Upper lobe of right lung (tissue), 1 donor: ENCODE measurements around the gene FBXO24. TPM values are rescaled to one million over a fixed set of nuclear protein-coding genes. Genes with fewer than 3 reads are reported as not detected.

Experiments
- ATAC-seq: fragments of 200-7000 bp; cut with Tn5 transposase; one replicate; pipeline ENCODE4 v1.9.1; 2020; ENCODE audit warnings: mild to moderate bottlenecking, moderate library complexity
- DNase-seq: peaks from one replicate; pipeline ENCODE4 v3.0.0-alpha.2; 2020
- H3K27ac ChIP-seq: fragments of 200-600 bp; one replicate; pipeline ENCODE4 v1.8.0; 2022
- H3K27me3 ChIP-seq: fragments of 200-600 bp; one replicate; pipeline ENCODE4 v1.8.0; 2022; ENCODE audit warnings: mild to moderate bottlenecking
- H3K36me3 ChIP-seq: fragments of 200-600 bp; one replicate; pipeline ENCODE4 v1.8.0; 2022
- H3K4me1 ChIP-seq: fragments of 200-600 bp; one replicate; pipeline ENCODE4 v1.8.0; 2022
- H3K4me3 ChIP-seq: fragments of 200-600 bp; one replicate; pipeline ENCODE4 v1.8.0; 2022; ENCODE audit warnings: mild to moderate bottlenecking
- H3K9me3 ChIP-seq: fragments of 200-600 bp; one replicate; pipeline ENCODE4 v1.8.0; 2022
- intact Hi-C: fragments of 100-400 bp; cut with DNase I; formaldehyde crosslinking; loops from one replicate; pipeline ENCODE4 v1.11.0; 2022
- total RNA-seq: library from RNA; stranded (reverse); fragmentation: NEBNext Ultra II Directional; extraction: Animal tissue kit (Norgen Biotek cat#: 25700); gene quantifications from one replicate; pipeline ENCODE4 v1.2.1, GENCODE V29; 2021
- TF ChIP-seq, protein P1 (sequence below): fragments of 200-600 bp; IDR thresholded peaks from one replicate; pipeline ENCODE4 v1.8.0; 2022; ENCODE audit warnings: antibody characterized with exemption
- donor health status: DM: no; HTN: yes; CAD: no; lungs with severe emphysema.

The FBXO24 gene
- total RNA-seq, 1 donor from 2014 or later, result 1.4 TPM

DNA sequence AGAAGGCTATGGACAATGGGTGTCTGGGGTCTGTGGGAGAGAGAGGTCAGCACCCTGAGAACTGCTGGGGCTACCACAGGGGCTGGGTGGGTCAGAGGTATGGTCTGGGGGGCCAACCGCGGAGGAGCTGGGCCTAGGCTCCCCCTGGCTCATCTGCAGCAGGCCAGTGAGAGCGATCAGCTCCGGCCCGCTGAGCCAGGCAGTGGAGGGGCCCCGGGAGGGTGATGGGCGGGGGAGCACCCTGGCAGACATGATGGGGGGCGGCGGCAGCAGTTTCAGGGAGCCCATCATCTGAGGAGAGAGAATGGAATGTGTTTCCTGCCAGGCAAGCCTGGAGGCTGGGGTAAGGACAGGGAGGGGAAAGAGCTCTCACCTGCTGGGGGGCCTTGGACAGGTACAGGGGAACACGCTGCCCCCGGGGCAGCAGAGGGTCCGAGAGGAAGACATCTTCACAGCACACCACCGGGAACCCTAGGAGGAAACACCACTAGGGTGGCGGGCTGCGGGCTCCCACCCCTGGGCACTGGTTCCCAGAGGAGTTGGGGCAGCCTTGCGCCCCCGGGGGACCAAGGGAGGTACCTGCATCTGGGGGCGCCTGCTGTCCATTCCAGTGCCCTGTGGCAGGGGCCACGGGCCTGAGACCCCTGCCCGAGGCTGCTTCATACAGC lies 13.7 kb upstream of the FBXO24 start:
- ATAC-seq, result no peak
- no peak overlapping the region for H3K27ac ChIP-seq
- TF ChIP-seq, protein P1, sequence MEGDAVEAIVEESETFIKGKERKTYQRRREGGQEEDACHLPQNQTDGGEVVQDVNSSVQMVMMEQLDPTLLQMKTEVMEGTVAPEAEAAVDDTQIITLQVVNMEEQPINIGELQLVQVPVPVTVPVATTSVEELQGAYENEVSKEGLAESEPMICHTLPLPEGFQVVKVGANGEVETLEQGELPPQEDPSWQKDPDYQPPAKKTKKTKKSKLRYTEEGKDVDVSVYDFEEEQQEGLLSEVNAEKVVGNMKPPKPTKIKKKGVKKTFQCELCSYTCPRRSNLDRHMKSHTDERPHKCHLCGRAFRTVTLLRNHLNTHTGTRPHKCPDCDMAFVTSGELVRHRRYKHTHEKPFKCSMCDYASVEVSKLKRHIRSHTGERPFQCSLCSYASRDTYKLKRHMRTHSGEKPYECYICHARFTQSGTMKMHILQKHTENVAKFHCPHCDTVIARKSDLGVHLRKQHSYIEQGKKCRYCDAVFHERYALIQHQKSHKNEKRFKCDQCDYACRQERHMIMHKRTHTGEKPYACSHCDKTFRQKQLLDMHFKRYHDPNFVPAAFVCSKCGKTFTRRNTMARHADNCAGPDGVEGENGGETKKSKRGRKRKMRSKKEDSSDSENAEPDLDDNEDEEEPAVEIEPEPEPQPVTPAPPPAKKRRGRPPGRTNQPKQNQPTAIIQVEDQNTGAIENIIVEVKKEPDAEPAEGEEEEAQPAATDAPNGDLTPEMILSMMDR, result no peak
- peaks cover 17% of the 10 kb centered on the region for H3K4me1 ChIP-seq
- intact Hi-C loops, result no loop called here
- peaks cover 36% of the 10 kb centered on the region for H3K36me3 ChIP-seq
- no peaks in the 10 kb centered on the region for H3K27me3 ChIP-seq
- no peak overlapping the region for H3K4me3 ChIP-seq
- DNase-seq, result peak; percentile 64
- no peaks in the 10 kb centered on the region for H3K9me3 ChIP-seq

DNA sequence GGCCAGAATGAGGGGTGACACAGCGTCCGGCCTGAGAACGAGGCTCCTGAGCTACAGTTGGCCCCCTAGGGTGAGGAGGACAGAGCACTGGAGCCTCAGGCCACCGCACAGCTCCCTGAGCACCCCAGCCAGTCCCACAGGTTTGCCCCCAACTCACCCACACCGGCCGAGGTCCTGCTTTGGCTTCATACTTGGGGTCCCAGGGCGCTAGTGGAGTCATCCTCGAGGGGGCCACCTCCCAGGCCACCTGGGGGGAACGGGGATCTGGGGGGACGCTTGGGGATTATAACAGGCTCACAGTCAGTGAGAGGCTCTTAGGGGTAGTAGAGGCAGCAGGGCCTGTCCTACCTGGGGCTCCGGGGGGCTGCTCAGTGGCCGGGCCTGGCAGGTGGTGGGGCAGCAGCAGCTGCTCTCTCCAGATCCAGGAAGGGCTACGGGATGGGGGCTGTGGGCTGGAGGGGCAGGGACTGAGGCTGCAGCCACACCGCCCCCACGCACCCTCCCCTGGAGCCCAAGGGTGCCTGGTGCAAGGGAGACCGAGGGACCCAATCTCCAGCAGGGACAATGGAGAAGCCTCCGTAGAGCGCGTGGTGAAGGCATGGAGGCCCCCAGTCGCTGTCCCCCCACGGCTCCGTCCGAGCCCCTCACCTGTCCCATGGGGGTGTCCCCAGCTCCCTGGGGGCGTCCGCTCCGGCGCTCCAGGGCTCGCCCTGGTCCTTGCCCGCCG lies 13.0 kb upstream of the FBXO24 start:
- H3K27ac ChIP-seq, result no peak overlapping the region
- H3K36me3 ChIP-seq, result peaks cover 43% of the 10 kb centered on the region
- H3K4me3 ChIP-seq, result no peak overlapping the region
- ATAC-seq, result no peak
- H3K4me1 ChIP-seq, result peaks cover 17% of the 10 kb centered on the region
- peak; percentile 57 for DNase-seq
- intact Hi-C loops, result no loop called here
- H3K9me3 ChIP-seq, result no peaks in the 10 kb centered on the region
- TF ChIP-seq, protein P1, result no peak
- H3K27me3 ChIP-seq, result no peaks in the 10 kb centered on the region

DNA sequence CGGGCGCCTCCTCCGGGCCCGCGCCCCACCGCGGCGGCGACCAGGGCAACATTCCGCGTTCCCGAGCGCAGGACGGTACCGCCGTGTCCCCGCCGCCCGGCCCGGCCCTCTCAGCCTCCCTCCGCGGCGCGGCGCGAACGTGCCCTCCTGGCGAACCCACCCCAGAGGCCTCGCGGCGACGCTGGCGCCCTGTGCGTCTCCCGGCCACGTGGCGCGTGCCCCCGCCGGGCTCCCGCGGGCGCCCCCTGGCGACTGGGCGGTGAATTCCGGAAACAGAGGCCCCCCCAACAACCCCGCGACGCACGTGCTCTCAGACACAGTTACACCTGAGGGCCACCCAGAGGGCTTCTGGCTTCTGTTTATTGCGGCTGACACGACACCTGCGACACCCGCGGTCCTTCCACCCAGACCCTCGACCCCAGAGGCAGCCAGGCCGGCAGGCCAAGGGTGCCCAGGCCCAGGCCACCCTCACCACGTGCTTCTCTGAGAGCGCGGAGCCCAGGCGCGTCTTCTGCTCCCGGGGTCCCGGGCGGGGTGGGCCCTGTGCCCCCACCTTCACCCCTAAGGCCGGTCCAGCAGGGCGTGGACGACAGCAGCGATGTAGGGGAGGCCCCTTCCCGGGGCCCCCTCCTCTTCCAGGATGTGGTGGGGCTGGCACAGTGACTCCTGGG lies 12.3 kb upstream of the FBXO24 start, which contains the start of gene SAP25:
TSS of gene SAP25 (minus strand) at position 210 of the 671 bp plus-strand sequence. CDS start at position 52, 158 bp downstream.
- TF ChIP-seq, protein P1, result no peak
- no peaks in the 10 kb centered on the region for H3K9me3 ChIP-seq
- H3K27ac ChIP-seq, result no peak within 1 kb of the TSS
- peaks cover 17% of the 10 kb centered on the region for H3K4me1 ChIP-seq
- intact Hi-C loops, result no loop called here
- peak; percentile 55 for DNase-seq
- no peak within 1 kb of the TSS for H3K4me3 ChIP-seq
- no peaks in the 10 kb centered on the region for H3K27me3 ChIP-seq
- peaks cover 50% of the 10 kb centered on the region for H3K36me3 ChIP-seq
- ATAC-seq, result no peak

DNA sequence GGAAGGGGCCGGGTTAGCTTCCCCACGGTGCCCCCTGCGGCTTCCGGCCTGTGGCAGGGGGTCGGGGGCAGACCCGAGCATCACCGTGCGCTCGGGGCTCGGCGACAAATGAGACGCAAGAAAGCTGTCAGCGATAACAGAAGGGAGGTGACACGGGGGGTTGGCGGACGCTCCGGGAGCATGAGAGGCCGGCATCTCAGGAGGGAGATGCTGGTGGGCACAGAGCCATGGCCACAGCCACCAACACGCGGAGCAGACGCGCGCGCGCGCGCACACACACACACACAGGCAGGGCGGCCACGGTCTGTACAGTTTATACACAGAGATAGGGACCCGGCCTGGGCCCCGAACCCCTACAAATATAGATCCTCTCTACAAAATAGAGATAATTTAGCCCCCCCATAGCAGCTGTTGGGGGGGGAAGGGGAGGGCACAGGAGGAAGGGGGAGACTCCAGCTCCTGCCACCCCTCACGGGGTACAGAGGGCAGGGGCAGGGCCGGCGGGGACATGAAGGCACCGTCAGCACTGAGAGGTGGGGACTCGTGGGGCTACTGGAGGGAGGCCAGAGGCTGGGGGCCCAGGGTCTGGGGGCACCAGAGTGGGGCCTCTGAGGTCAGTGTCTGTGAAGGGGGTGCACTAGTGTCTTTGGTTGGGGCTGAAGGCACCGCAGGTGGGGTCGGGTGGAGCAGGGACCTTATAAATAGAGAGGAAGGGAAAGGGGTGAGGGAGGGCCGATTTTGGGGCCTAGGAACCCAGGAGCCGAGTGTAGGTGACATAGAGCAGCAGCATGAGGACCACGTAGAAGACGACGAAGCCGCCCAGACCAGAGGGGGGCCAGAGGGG lies 11.5 kb upstream of the FBXO24 start:
- ATAC-seq, result no peak
- peak; percentile 54 for DNase-seq
- Histone ChIP-seq H3K9me3 (no peaks in the 10 kb centered on the region), H3K36me3 (peaks cover 56% of the 10 kb centered on the region), H3K27ac (no peak overlapping the region), H3K4me3 (no peak overlapping the region), H3K27me3 (no peaks in the 10 kb centered on the region), H3K4me1 (peaks cover 13% of the 10 kb centered on the region)
- intact Hi-C loops, result no loop called here
- TF ChIP-seq, protein P1, result no peak

DNA sequence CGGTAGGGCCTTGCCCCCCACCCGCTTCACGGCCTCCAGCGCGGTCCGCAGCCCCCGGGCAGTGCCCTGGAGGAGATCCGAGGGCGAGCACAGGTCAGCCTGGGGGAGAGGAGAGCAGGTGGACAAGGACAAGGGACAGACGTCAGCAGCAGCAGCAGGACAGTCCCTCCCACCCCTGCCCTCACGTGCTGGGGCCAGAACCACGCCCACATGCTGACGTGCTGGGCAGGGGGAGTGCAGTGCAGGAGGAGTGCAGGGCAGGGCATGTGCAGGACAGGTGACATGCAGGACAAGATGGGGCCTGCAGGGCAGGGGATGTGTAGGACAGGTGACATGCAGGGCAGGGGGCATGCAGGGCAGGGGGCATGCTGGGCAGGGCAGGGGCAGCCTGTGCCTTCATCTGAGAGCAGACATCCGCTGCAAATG lies 10.9 kb upstream of the FBXO24 start:
- TF ChIP-seq, protein P1, result no peak
- ATAC-seq (no peak), DNase-seq (peak; percentile 59)
- no peaks in the 10 kb centered on the region for H3K27me3 ChIP-seq
- H3K36me3 ChIP-seq, result peaks cover 62% of the 10 kb centered on the region
- no peak overlapping the region for H3K4me3 ChIP-seq
- peaks cover 7% of the 10 kb centered on the region for H3K4me1 ChIP-seq
- H3K9me3 ChIP-seq, result no peaks in the 10 kb centered on the region
- H3K27ac ChIP-seq, result no peak overlapping the region
- intact Hi-C loops, result no loop called here
